Keratinocyte (primary cell): ENCODE measurements around the gene MTPN. TPM values are rescaled to one million over a fixed set of nuclear protein-coding genes. Genes with fewer than 3 reads are reported as not detected.

Experiments used
- DNase-seq: peaks from one replicate; pipeline ENCODE4 v3.0.0-alpha.2; 2011; ENCODE audit warnings: low read depth, missing footprints, low spot score
- FAIRE-seq: peaks from 2 replicates; lab custom pipeline; 2011; peaks lifted over from hg19 to GRCh38; lab: Jason Lieb, UNC
- H2AFZ ChIP-seq: 2 replicates; pipeline ENCODE4 v1.6.0; 2012; ENCODE audit warnings: low read length, control low read depth, inconsistent platforms; ENCODE audit not compliant: control insufficient read depth
- H3K27ac ChIP-seq: 2 replicates; pipeline ENCODE4 v1.5.1; 2011; ENCODE audit warnings: low read length; ENCODE audit not compliant: control insufficient read depth, insufficient read depth
- H3K27me3 ChIP-seq: 3 replicates; pipeline ENCODE4 v1.6.0; 2011; ENCODE audit warnings: low read length; ENCODE audit not compliant: control insufficient read depth, insufficient read depth; ENCODE audit errors: extremely low read depth
- H3K36me3 ChIP-seq, 2 experiments: 2 replicates in 1 of 2; 3 replicates in 1 of 2; pipeline ENCODE4 v1.5.1; 2011; ENCODE audit warnings: low read length in 2 of 2, mild to moderate bottlenecking in 1 of 2; ENCODE audit not compliant: control insufficient read depth in 2 of 2, insufficient read depth in 2 of 2; ENCODE audit errors: extremely low read depth in 1 of 2
- H3K4me1 ChIP-seq: 3 replicates; pipeline ENCODE4 v1.5.1; 2011; ENCODE audit warnings: low read length; ENCODE audit not compliant: control insufficient read depth, insufficient read depth; ENCODE audit errors: extremely low read depth
- H3K4me2 ChIP-seq: 3 replicates; pipeline ENCODE4 v1.6.0; 2011; ENCODE audit warnings: low read depth, low read length; ENCODE audit not compliant: control insufficient read depth, insufficient read depth; ENCODE audit errors: extremely low read depth
- H3K4me3 ChIP-seq, 3 experiments: fragments of 200-600 bp in 1 of 3; sonication (generic) in 1 of 3; 2 replicates in 2 of 3; 3 replicates in 1 of 3; pipeline ENCODE4 v1.5.1; 2011 to 2016; ENCODE audit warnings: low read length in 3 of 3, mild to moderate bottlenecking in 3 of 3, control low read depth in 2 of 3, inconsistent platforms in 1 of 3, low read depth in 1 of 3, mixed read lengths in 1 of 3, mixed run types in 1 of 3, moderate library complexity in 1 of 3; ENCODE audit not compliant: control insufficient read depth in 2 of 3, insufficient read depth in 2 of 3; ENCODE audit errors: extremely low read depth in 1 of 3
- H3K79me2 ChIP-seq: 2 replicates; pipeline ENCODE4 v1.6.0; 2012; ENCODE audit warnings: low read length; ENCODE audit not compliant: control insufficient read depth, insufficient read depth
- H3K9ac ChIP-seq: 3 replicates; pipeline ENCODE4 v1.6.0; 2011; ENCODE audit warnings: low read length; ENCODE audit not compliant: control insufficient read depth, insufficient read depth; ENCODE audit errors: extremely low read depth
- H3K9me1 ChIP-seq: 3 replicates; pipeline ENCODE4 v1.6.0; 2011; ENCODE audit warnings: low read length; ENCODE audit not compliant: control insufficient read depth, insufficient read depth; ENCODE audit errors: extremely low read depth
- H3K9me3 ChIP-seq: 2 replicates; pipeline ENCODE4 v1.5.1; 2012; ENCODE audit warnings: low read depth, low read length; ENCODE audit not compliant: control insufficient read depth
- H4K20me1 ChIP-seq: 3 replicates; pipeline ENCODE4 v1.6.0; 2011; ENCODE audit warnings: low read length; ENCODE audit not compliant: control insufficient read depth, insufficient read depth; ENCODE audit errors: extremely low read depth
- CTCF ChIP-seq, 3 experiments: IDR thresholded peaks in 1 of 3; conservative IDR thresholded peaks in 1 of 3; optimal IDR thresholded peaks in 1 of 3; 2 replicates in 2 of 3; 3 replicates in 1 of 3; pipeline versions ENCODE3 to v1.5.1; 2011; ENCODE audit warnings: low read length in 3 of 3, mild to moderate bottlenecking in 3 of 3, moderate library complexity in 2 of 3, control low read depth in 1 of 3, inconsistent platforms in 1 of 3; ENCODE audit not compliant: insufficient read depth in 2 of 3; ENCODE audit errors: extremely low read depth in 1 of 3
- EZH2 ChIP-seq: IDR thresholded peaks from one replicate; pipeline ENCODE4 v1.6.1; 2012; ENCODE audit warnings: inconsistent platforms, mild to moderate bottlenecking, low read length, moderate library complexity
- dilution Hi-C: fragments of 300-500 bp; cut with MboI; formaldehyde crosslinking; loops from one replicate; pipeline ENCODE4 v1.7.0; 2020; ENCODE audit warnings: low sequenced_read_pairs; ENCODE audit not compliant: extremely low pct_ligation_motif_present
- polyA plus RNA-seq, 5 experiments: library from polyadenylated mRNA; depleted of rRNA in 3 of 5; stranded (reverse) in 3 of 5; stranded (forward) in 1 of 5; unstranded in 1 of 5; fragments of >200 nt; gene quantifications; 1 replicate in 1 of 5; 2 replicates in 3 of 5; 3 replicates in 1 of 5; pipeline versions ENCODE4 v1.2.1 to v1.2.3, GENCODE V29; 2011 to 2012; ENCODE audit warnings: missing spikeins in 2 of 5, low read depth in 1 of 5, low replicate concordance in 1 of 5

The MTPN gene
- polyA plus RNA-seq, 1 donor (not counting 4 experiments of a cell fraction or from before 2014, with no cell fraction given), result 151 TPM

GRCh38 chr7:135888740-135889139 is 88.4 kb downstream of the MTPN start:
- H3K4me1 ChIP-seq, result no peaks in the 10 kb centered on the region
- no peak overlapping the region for H2AFZ ChIP-seq
- H3K4me3 ChIP-seq, result no peak overlapping the region
- no peaks in the 10 kb centered on the region for H3K9me1 ChIP-seq
- no peaks in the 10 kb centered on the region for H3K36me3 ChIP-seq
- no peaks in the 10 kb centered on the region for H3K79me2 ChIP-seq
- no peak overlapping the region for H3K27ac ChIP-seq
- FAIRE-seq (no peak), DNase-seq (no peak)
- dilution Hi-C loops, result no loop called here
- H4K20me1 ChIP-seq, result no peaks in the 10 kb centered on the region
- no peak overlapping the region for H3K9ac ChIP-seq
- no peaks in the 10 kb centered on the region for H3K27me3 ChIP-seq
- no peak overlapping the region for H3K4me2 ChIP-seq
- TF ChIP-seq CTCF (optimal IDR thresholded peaks at IDR 0.05 in 1 of 3, IDR thresholded peaks at IDR 0.05 in 1 of 3, conservative IDR thresholded peaks at IDR 0.05 in 1 of 3; ENCODE audit: extremely low read depth in 1 of 3, insufficient read depth in 2 of 3, low read length in 3 of 3) (no peak), EZH2 (no peak)
- no peaks in the 10 kb centered on the region for H3K9me3 ChIP-seq

- Histone ChIP-seq H3K79me2 (no peaks in the 10 kb centered on the region), H3K27ac (no peak overlapping the region), H3K4me3 (no peak overlapping the region), H3K4me1 (no peaks in the 10 kb centered on the region), H3K36me3 (no peaks in the 10 kb centered on the region), H3K4me2 (no peak overlapping the region), H2AFZ (no peak overlapping the region), H3K9me1 (no peaks in the 10 kb centered on the region), H3K9ac (no peak overlapping the region), H3K27me3 (no peaks in the 10 kb centered on the region), H3K9me3 (no peaks in the 10 kb centered on the region), H4K20me1 (no peaks in the 10 kb centered on the region)
- TF ChIP-seq CTCF (optimal IDR thresholded peaks at IDR 0.05 in 1 of 3, IDR thresholded peaks at IDR 0.05 in 1 of 3, conservative IDR thresholded peaks at IDR 0.05 in 1 of 3; ENCODE audit: extremely low read depth in 1 of 3, insufficient read depth in 2 of 3, low read length in 3 of 3) (no peak), EZH2 (no peak)
- dilution Hi-C loops, result no loop called here
- no peak for FAIRE-seq
- no peak for DNase-seq
Measured at GRCh38 chr7:135886345-135887132, 90.6 kb downstream of the MTPN start.
